ENCODE measurements around the gene CHD9NB.
A peak's percentile ranks its signal among the peaks of the same experiment; 100 is the strongest.
"Not testable (repeated sequence)": the region's sequence is repeated elsewhere in the genome, so short reads cannot be mapped to it uniquely, and the experiment has no call there.

Gene CHD9NB

GRCh38 chr16:53041320-53042051 is 11.2 kb downstream of the CHD9NB start:
- Histone ChIP-seq H3K27ac (ENCODE audit: low read length) (no peak overlapping the region), H2AFZ (ENCODE audit: low read depth, low read length) (no peak overlapping the region), H3K4me2 (ENCODE audit: low read length) (0 out of 2 replicates have a peak overlapping the region, but pooled peaks have one; percentile 2), H3K4me1 (ENCODE audit: low read length) (peaks cover 6% of the 10 kb centered on the region), H3K9ac (ENCODE audit: low read length) (no peak overlapping the region), H4K20me1 (ENCODE audit: insufficient read depth, low read length) (no peaks in the 10 kb centered on the region), H3K4me3 (ENCODE audit: low read length) (no peak overlapping the region), H3K27me3 (ENCODE audit: low read depth, low read length) (peaks cover 26% of the 10 kb centered on the region), H3K36me3 (replicated peaks; ENCODE audit: low read depth, low read length) (no peaks in the 10 kb centered on the region), H3K79me2 (ENCODE audit: low read length) (no peaks in the 10 kb centered on the region), H3K9me3 (ENCODE audit: insufficient read depth, low read length) (no peaks in the 10 kb centered on the region)
- TF ChIP-seq CTCF (IDR thresholded peaks at IDR 0.05; ENCODE audit: low read depth, low read length): no peak
- TF ChIP-seq EZH2phosphoT487 (IDR thresholded peaks at IDR 0.05; ENCODE audit: low read depth): no peak

GRCh38 chr16:53040788-53041187 is 11.9 kb downstream of the CHD9NB start:
- H3K9ac ChIP-seq (ENCODE audit: low read length): no peak overlapping the region
- no peak for TF ChIP-seq EZH2phosphoT487 (IDR thresholded peaks at IDR 0.05; ENCODE audit: low read depth)
- no peak for TF ChIP-seq CTCF (IDR thresholded peaks at IDR 0.05; ENCODE audit: low read depth, low read length)
- no peak overlapping the region for H3K4me2 ChIP-seq (ENCODE audit: low read length)

GRCh38 chr16:53036711-53037110 is 16.0 kb downstream of the CHD9NB start:
- not testable (repeated sequence) for H3K4me3 ChIP-seq (ENCODE audit: low read length)

More at GRCh38 chr16:53040788-53041187, 11.9 kb downstream of the CHD9NB start:
- H3K27ac ChIP-seq (ENCODE audit: low read length): no peak overlapping the region
- H2AFZ ChIP-seq (ENCODE audit: low read depth, low read length): no peak overlapping the region
- H3K27me3 ChIP-seq (ENCODE audit: low read depth, low read length): peaks cover 26% of the 10 kb centered on the region
- H3K36me3 ChIP-seq (replicated peaks; ENCODE audit: low read depth, low read length): no peaks in the 10 kb centered on the region
- no peaks in the 10 kb centered on the region for H4K20me1 ChIP-seq (ENCODE audit: insufficient read depth, low read length)
- no peak overlapping the region for H3K4me3 ChIP-seq (ENCODE audit: low read length)
- H3K9me3 ChIP-seq (ENCODE audit: insufficient read depth, low read length): no peaks in the 10 kb centered on the region
- no peaks in the 10 kb centered on the region for H3K79me2 ChIP-seq (ENCODE audit: low read length)
- peaks cover 6% of the 10 kb centered on the region for H3K4me1 ChIP-seq (ENCODE audit: low read length)

DNA sequence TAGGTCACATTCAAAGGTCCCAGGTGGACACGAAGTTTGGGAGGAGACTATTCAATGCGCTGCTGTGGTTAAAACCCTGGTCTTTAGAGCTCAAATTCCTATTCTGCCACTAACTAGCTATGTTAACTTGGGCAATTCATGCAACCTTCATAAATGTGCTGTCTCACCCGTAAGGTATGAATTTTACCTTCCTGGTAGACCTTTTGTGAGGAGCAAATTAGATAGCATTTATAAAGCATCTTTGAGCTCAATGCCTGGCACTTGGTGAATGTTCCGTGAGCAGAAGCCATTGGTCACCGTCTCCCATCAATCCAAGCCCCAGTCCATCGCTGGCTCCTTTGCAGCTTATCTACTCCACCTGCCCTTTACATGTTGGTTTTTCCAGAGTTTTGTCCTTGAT is 16.6 kb downstream of the CHD9NB start:
- H3K27me3 ChIP-seq (ENCODE audit: low read depth, low read length): peaks cover 10% of the 10 kb centered on the region; the same call in 1 of the 2 replicates
- H3K4me3 ChIP-seq (ENCODE audit: low read length): no peak overlapping the region
- H4K20me1 ChIP-seq (ENCODE audit: insufficient read depth, low read length): no peaks in the 10 kb centered on the region
- H2AFZ ChIP-seq (ENCODE audit: low read depth, low read length): no peak overlapping the region
- H3K4me1 ChIP-seq (ENCODE audit: low read length): no peaks in the 10 kb centered on the region
- H3K79me2 ChIP-seq (ENCODE audit: low read length): no peaks in the 10 kb centered on the region
- no peak overlapping the region for H3K4me2 ChIP-seq (ENCODE audit: low read length)
- no peak overlapping the region for H3K9ac ChIP-seq (ENCODE audit: low read length)
- H3K27ac ChIP-seq (ENCODE audit: low read length): no peak overlapping the region
- H3K36me3 ChIP-seq (replicated peaks; ENCODE audit: low read depth, low read length): no peaks in the 10 kb centered on the region
- H3K9me3 ChIP-seq (ENCODE audit: insufficient read depth, low read length): no peaks in the 10 kb centered on the region; the same call in 1 of the 2 replicates
- TF ChIP-seq CTCF (IDR thresholded peaks at IDR 0.05; ENCODE audit: low read depth, low read length) (no peak), EZH2phosphoT487 (IDR thresholded peaks at IDR 0.05; ENCODE audit: low read depth) (no peak)

More at GRCh38 chr16:53036711-53037110, 16.0 kb downstream of the CHD9NB start:
- H3K27me3 ChIP-seq (ENCODE audit: low read depth, low read length): peaks cover 10% of the 10 kb centered on the region; the same call in 1 of the 2 replicates
- not testable (repeated sequence) for H4K20me1 ChIP-seq (ENCODE audit: insufficient read depth, low read length); H3K79me2 ChIP-seq (ENCODE audit: low read length); H3K9ac ChIP-seq (ENCODE audit: low read length); H3K4me2 ChIP-seq (ENCODE audit: low read length); H3K9me3 ChIP-seq (ENCODE audit: insufficient read depth, low read length); H3K4me1 ChIP-seq (ENCODE audit: low read length); H2AFZ ChIP-seq (ENCODE audit: low read depth, low read length); H3K27ac ChIP-seq (ENCODE audit: low read length); H3K36me3 ChIP-seq (replicated peaks; ENCODE audit: low read depth, low read length)

Measured in OCI-LY3 (cell line).